Retinal pigment epithelial cell (primary cell): Measurements from ENCODE around the gene PPFIBP1.

ENCODE experiments used
- DNase-seq: peaks from one replicate; pipeline ENCODE4 v3.0.0-alpha.2; 2010; ENCODE audit warnings: low read depth
- H3K4me3 ChIP-seq: 2 replicates; pipeline ENCODE4 v1.5.1; 2011; ENCODE audit warnings: mild to moderate bottlenecking, low read length, control low read depth, moderate library complexity
- TF ChIP-seq, protein P1 (sequence below): conservative IDR thresholded peaks from 2 replicates; pipeline ENCODE4 v1.5.1; 2011; ENCODE audit warnings: low read depth, low read length, control low read depth, inconsistent platforms

The PPFIBP1 gene

DNA sequence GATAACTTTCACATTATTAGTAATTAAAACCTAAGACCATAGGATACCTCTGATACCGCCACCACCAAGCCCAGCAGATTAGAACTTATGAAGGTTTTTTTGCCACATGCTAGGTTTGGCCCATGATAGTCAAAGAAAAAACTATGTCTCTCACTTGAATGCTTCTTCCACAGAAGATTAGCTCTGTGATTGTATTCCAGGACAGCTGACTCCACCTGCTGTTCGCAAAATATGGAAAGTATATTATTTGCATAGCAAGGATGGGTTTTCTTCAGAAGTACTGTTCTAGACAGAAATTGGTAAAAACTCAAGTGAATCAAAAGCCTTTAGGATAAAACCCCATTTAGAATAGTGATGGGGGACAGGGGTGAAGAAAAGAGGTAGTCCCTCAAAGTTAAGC is 42.2 kb downstream of the PPFIBP1 start:
- no peak overlapping the region for H3K4me3 ChIP-seq
- no peak for DNase-seq
- TF ChIP-seq, protein P1, sequence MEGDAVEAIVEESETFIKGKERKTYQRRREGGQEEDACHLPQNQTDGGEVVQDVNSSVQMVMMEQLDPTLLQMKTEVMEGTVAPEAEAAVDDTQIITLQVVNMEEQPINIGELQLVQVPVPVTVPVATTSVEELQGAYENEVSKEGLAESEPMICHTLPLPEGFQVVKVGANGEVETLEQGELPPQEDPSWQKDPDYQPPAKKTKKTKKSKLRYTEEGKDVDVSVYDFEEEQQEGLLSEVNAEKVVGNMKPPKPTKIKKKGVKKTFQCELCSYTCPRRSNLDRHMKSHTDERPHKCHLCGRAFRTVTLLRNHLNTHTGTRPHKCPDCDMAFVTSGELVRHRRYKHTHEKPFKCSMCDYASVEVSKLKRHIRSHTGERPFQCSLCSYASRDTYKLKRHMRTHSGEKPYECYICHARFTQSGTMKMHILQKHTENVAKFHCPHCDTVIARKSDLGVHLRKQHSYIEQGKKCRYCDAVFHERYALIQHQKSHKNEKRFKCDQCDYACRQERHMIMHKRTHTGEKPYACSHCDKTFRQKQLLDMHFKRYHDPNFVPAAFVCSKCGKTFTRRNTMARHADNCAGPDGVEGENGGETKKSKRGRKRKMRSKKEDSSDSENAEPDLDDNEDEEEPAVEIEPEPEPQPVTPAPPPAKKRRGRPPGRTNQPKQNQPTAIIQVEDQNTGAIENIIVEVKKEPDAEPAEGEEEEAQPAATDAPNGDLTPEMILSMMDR = no peak

DNA sequence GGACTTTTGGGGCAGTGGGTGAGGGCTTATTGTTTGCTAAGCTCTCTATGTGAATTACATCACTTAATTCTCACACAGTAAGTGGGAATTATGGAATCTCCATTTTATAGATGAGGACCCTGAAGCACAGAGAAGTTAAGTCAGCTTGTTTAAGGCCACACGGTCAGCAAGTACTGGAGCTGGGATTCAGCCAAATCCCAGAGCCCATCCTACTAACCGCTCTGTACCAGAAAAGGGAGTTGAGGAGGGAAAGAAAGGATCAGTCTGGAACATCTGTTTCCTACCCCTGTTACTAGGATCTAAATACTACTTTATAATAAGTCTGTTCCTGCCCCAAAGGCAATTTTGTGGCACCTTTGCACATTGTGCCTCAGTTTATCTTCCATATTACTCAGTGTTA is 42.6 kb downstream of the PPFIBP1 start:
- H3K4me3 ChIP-seq = no peak overlapping the region
- TF ChIP-seq, protein P1 = no peak
- DNase-seq = no peak

DNA sequence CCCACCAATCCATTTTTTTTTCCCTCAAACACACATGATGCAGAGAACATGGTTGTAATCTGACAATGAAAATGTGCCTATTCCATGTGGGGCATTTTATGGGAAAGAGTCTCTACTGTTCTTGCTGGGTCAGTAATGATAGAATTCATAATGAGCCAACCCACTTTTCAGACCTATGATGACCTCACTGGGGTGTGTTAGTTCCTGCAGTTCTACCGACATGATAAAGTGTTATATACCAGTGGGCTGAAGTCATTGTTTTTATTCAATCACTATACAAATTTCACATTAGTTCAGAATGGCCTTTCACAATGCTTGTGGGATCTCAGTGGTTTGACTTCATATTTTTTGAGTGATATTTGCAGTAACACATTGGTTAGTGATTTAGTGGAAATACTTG is 47.5 kb downstream of the PPFIBP1 start:
- TF ChIP-seq, protein P1 = no peak
- H3K4me3 ChIP-seq = no peak overlapping the region
- no peak for DNase-seq

DNA sequence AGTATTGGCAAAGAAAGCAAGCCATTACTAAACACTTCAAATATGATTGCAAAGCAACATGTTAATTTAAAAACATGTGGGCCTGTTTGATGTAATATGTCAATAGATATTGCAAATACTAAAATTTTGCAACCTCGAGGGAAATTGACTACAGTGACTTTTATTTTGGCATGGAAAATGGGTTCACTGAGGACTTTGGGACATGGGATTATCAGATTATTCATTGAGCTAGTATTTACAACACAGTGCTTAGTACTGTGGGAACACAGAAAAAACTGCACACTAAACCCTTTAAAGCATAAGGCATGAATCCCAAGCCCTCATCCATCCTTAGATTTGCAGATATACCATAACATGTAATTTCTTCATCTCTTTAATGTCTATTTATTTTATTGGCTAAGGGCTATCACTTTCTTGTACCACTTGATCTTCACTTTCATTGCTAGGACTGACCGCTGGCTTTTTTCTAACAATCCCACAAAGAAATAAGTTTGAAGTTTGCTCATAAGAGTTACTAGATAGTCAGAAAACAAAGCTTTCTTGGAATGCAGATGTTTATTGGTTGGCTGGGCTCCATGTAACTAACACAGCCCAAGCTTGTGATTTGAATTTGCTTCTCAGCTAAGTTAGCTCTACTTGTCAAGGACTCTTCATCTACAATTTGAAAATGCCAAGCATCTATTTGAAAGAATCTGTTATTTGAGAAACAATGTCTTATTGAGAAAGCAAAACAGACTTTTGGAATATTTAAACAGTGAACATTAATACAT is 48.7 kb downstream of the PPFIBP1 start:
- DNase-seq = no peak
- H3K4me3 ChIP-seq = no peak overlapping the region
- TF ChIP-seq, protein P1 = no peak

DNA sequence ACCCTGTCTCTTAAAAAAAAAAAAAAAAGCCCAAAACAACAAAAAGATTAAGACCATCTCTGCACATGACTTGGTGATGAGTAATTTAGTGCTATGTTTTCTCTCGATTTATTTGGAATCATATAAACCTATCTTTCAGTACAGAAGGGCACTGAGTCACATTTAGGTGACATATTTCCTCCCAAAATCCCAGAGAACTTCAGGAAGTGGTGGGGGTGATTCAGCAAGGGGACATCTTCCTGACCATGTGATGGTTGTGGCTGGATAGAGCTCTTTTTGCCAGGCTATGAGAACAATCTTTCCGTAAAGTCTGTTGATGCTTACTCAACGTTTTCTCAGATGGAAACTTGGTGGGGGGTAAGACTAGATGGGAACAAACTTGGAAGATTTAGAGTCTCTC is 50.0 kb downstream of the PPFIBP1 start:
- H3K4me3 ChIP-seq = no peak overlapping the region
- no peak for DNase-seq
- TF ChIP-seq, protein P1 = no peak

DNA sequence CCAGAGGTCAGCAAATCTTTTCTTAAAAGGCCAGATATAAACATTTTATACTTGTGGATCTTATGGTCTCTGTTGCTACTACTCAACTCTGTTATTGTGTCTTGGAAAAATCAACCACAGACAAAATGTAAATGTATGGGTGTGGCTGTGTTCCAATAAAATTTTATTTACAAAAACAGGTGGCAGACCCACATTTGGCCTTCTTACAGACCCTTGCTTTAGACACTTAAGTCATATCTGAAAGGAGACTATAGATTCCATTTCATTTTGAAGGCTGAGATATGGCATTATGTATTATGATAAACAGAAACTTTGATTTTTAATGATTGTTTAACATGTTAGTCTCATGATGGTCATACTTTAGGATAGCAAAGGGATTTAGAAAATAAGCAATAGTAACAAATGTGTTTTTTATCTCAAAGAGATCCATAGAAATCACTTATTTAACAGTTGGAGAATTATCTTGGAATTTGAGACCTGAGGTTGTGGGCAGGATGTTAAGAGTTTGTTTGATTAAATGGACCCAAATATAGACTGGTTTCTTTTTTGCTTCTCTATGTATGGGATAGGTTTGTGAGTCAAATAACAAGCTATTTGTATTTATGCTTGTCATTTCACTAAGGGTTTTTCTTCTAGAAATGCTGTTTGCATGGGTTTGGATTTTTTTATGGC is 51.2 kb downstream of the PPFIBP1 start:
- TF ChIP-seq, protein P1 = no peak
- no peak for DNase-seq
- no peak overlapping the region for H3K4me3 ChIP-seq

DNA sequence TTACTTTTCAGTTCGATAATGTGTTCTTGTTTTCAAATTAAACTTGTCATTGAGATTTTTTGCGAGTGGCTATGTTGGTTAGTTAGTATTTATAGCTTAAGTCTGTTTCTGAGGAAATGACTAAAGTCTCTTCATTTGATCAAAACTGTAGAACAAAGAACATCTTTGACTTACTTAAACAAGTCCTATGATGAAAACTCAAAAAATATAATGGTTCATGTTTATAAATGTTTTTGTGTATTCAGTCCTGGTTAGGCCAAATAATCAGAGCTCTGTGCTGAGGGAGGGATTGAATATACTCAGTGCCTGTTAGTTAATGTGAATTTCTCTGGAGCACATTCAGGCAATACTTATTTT is 51.7 kb downstream of the PPFIBP1 start:
- TF ChIP-seq, protein P1 = no peak
- DNase-seq = no peak
- no peak overlapping the region for H3K4me3 ChIP-seq
